Amygdala (tissue), 56 donors: ENCODE results near the gene BICRAL.
"Not testable (repeated sequence)": the region's sequence is repeated elsewhere in the genome, so short reads cannot be mapped to it uniquely, and the experiment has no call there.

ENCODE experiments used
- DNase-seq, 56 donors: peaks; one replicate each; lab custom pipeline; 2025; lab: John Stamatoyannopoulos, UW

BICRAL gene

GRCh38 chr6:42781796-42782688 lies at the start of gene BICRAL:
TSS of gene BICRAL (plus strand) at chr6:42782052. CDS start at chr6:42822023, 39,971 bp downstream.
- peak in 26 of 56 donors; percentile 25 to 75 (median 52) for DNase-seq

GRCh38 chr6:42733867-42734481 lies 47.9 kb upstream of the BICRAL start:
- not testable (repeated sequence) for DNase-seq

GRCh38 chr6:42735976-42736375 lies 45.9 kb upstream of the BICRAL start:
- DNase-seq = no peak

GRCh38 chr6:42740725-42741124 lies 41.1 kb upstream of the BICRAL start:
- DNase-seq = no peak

- DNase-seq = peak in 2 of 56 donors; percentile 2 to 7
Observed at GRCh38 chr6:42742116-42742894, 39.5 kb upstream of the BICRAL start.

GRCh38 chr6:42744351-42744893 lies 37.4 kb upstream of the BICRAL start:
- DNase-seq = peak in 1 of 56 donors; percentile 1

GRCh38 chr6:42745083-42745639 lies 36.7 kb upstream of the BICRAL start:
- peak in 17 of 56 donors; percentile 6 to 61 (median 27) for DNase-seq

GRCh38 chr6:42745640-42746462 lies 36.0 kb upstream of the BICRAL start, which contains the start of gene TBCC:
TSS of gene TBCC (minus strand) at chr6:42746103. CDS start at chr6:42746073, 30 bp downstream.
- peak; percentile 53 to 99 (median 97) for DNase-seq

- peak in 54 of 56 donors; percentile 23 to 89 (median 68) for DNase-seq
Observed at GRCh38 chr6:42746463-42747391, 35.1 kb upstream of the BICRAL start.

GRCh38 chr6:42748203-42748898 lies 33.5 kb upstream of the BICRAL start:
- peak in 2 of 56 donors; percentile 1 to 4 for DNase-seq

GRCh38 chr6:42751055-42751454 lies 30.8 kb upstream of the BICRAL start:
- DNase-seq = no peak

- DNase-seq = no peak
Observed at GRCh38 chr6:42754759-42755158, 27.1 kb upstream of the BICRAL start.

GRCh38 chr6:42756722-42757121 lies 25.1 kb upstream of the BICRAL start:
- peak in 8 of 56 donors; percentile 3 to 32 (median 9) for DNase-seq

- DNase-seq = no peak
Observed at GRCh38 chr6:42758756-42759430, 23.0 kb upstream of the BICRAL start.

GRCh38 chr6:42761287-42762067 lies 20.4 kb upstream of the BICRAL start:
- DNase-seq = no peak

- DNase-seq = no peak
Observed at GRCh38 chr6:42762426-42762859, 19.4 kb upstream of the BICRAL start.
